Adrenal gland (tissue), 12 donors: Measurements from ENCODE around the gene STK24. TPM values are rescaled to one million over a fixed set of nuclear protein-coding genes. Genes with fewer than 3 reads are reported as not detected.

Source experiments
- DNase-seq, 7 donors: peaks; one replicate each; pipeline ENCODE4 v3.0.0-alpha.2; 2019 to 2020
- H3K27ac ChIP-seq, 5 donors: fragments of 200-600 bp; sonication (generic) in 4 of 5; 1 replicate in 3 of 5; 2 replicates in 2 of 5; pipeline versions ENCODE4 v1.5.1 to v1.8.0; 2016 to 2020; ENCODE audit warnings: mild to moderate bottlenecking in 1 of 5
- H3K27me3 ChIP-seq: fragments of 200-600 bp; 2 replicates; pipeline ENCODE4 v1.8.0; 2021
- H3K36me3 ChIP-seq, 2 donors: fragments of 200-600 bp; replicated peaks in 1 of 2; 1 replicate in 1 of 2; 2 replicates in 1 of 2; pipeline versions ENCODE4 v1.5.1 to v1.8.0; 2018 to 2022
- H3K4me1 ChIP-seq, 2 donors: fragments of 200-600 bp; replicated peaks in 1 of 2; 1 replicate in 1 of 2; 2 replicates in 1 of 2; pipeline versions ENCODE4 v1.5.1 to v1.8.0; 2018 to 2021
- H3K4me3 ChIP-seq, 4 donors: fragments of 200-600 bp; sonication (generic) in 3 of 4; one replicate each; pipeline ENCODE4 v1.5.1; 2016 to 2018
- H3K9me3 ChIP-seq, 3 donors: fragments of 200-600 bp; sonication (generic) in 1 of 3; replicated peaks in 1 of 3; 1 replicate in 2 of 3; 2 replicates in 1 of 3; pipeline versions ENCODE4 v1.5.1 to v1.8.0; 2016 to 2021
- CTCF ChIP-seq, 6 experiments: fragments of 450-650 bp in 4 of 6; fragments of 200-600 bp in 2 of 6; sonication (generic) in 1 of 6; IDR thresholded peaks; 1 replicate in 5 of 6; 2 replicates in 1 of 6; pipeline versions ENCODE4 v1.5.1 to v1.8.0; 2016 to 2021; ENCODE audit warnings: antibody characterized with exemption in 6 of 6, mild to moderate bottlenecking in 2 of 6, moderate library complexity in 1 of 6
- POLR2A ChIP-seq, 2 donors: fragments of 450-650 bp; IDR thresholded peaks; one replicate each; pipeline ENCODE4 v1.6.1; 2017; ENCODE audit warnings: antibody characterized with exemption in 2 of 2, mild to moderate bottlenecking in 2 of 2, moderate library complexity in 1 of 2
- WGBS, 4 donors: extraction: QIAGEN DNeasy Blood & Tissue Kit in 2 of 4; methylation state at CpG; one replicate each; pipeline versions ENCODE4 v1.1.5 to v1.1.7; 2013 to 2017; 5-methylcytosine and 5-hydroxymethylcytosine counted together
- intact Hi-C, 2 donors: fragments of 100-400 bp; cut with DNase I; formaldehyde crosslinking; loops; one replicate each; pipeline versions ENCODE4 v1.14.1 to v1.15.0; 2022 to 2023
- polyA plus RNA-seq, 3 donors: library from polyadenylated mRNA; stranded (reverse); fragments of 200-250 nt in 2 of 3; fragments of 350-450 nt in 1 of 3; fragmentation: Illumina TruSeq in 1 of 3; extraction: RNeasy Lipid Tissue Mini Kit (QIAGEN cat#74804) in 1 of 3; gene quantifications; one replicate each; pipeline ENCODE4 v1.2.3, GENCODE V29; 2013 to 2014
- total RNA-seq, 9 donors: library from RNA; depleted of rRNA in 4 of 9; stranded (reverse); fragments of >200 nt in 4 of 9; fragments of 120-200 nt in 1 of 9; fragmentation: NEBNext Ultra II Directional in 1 of 9; extraction: Animal tissue kit (Norgen Biotek cat#: 25700) in 1 of 9; gene quantifications; one replicate each; pipeline versions ENCODE4 v1.1.0 to v1.2.4, GENCODE V29; 2013 to 2023
- donor health status: healthy with polysubstance abuse.
- donor health status: Bipolar disorder and iron deficiency.
- donor health status: DM: yes; HTN: yes; CAD: no.
- donor health status: DM: no; HTN: no; CAD: no.
- donor health status: DM: no; HTN: no; CAD: no.
- donor health status: DM: yes; HTN: yes; CAD: no.

The STK24 gene
- total and polyA plus RNA-seq, 12 donors: 17.7 to 72.2 (median 56.0) TPM

- DNase-seq: no peak
- no peaks in the 10 kb centered on the region for H3K27me3 ChIP-seq
- intact Hi-C loops: loop anchor here in 1 of 2 donors (10.0 kb wide), 1 partner anchor 183 kb away; no protein-coding TSS in a partner anchor
- H3K27ac ChIP-seq: no peak overlapping the region
- H3K9me3 ChIP-seq: no peaks in the 10 kb centered on the region
- peaks cover 4 to 17% of the 10 kb centered on the region in 2 donors for H3K4me1 ChIP-seq
- H3K4me3 ChIP-seq: no peak overlapping the region
- WGBS, 4 donors: 86 to 91% (median 88%) methylated on average over 10 of the region's 10 CpGs
- H3K36me3 ChIP-seq: peaks cover 0 to 14% of the 10 kb centered on the region in 2 donors
- TF ChIP-seq CTCF (IDR thresholded peaks at IDR 0.05) (no peak), POLR2A (IDR thresholded peaks at IDR 0.05) (no peak)
Observed at GRCh38 chr13:98471934-98472333, 105.0 kb downstream of the STK24 start.

GRCh38 chr13:98470920-98471319, 106.0 kb downstream of the STK24 start:
- intact Hi-C loops: loop anchor here in 1 of 2 donors (10.0 kb wide), 1 partner anchor 184 kb away; no protein-coding TSS in a partner anchor
- Histone ChIP-seq H3K27me3 (no peaks in the 10 kb centered on the region), H3K27ac (no peak overlapping the region), H3K4me3 (no peak overlapping the region), H3K36me3 (peaks cover 0 to 15% of the 10 kb centered on the region in 2 donors), H3K4me1 (peaks cover under 1 to 7% of the 10 kb centered on the region in 2 donors), H3K9me3 (no peaks in the 10 kb centered on the region)
- no peak for TF ChIP-seq CTCF (IDR thresholded peaks at IDR 0.05)
- no peak for TF ChIP-seq POLR2A (IDR thresholded peaks at IDR 0.05)
- no peak for DNase-seq
- WGBS, 4 donors: 81 to 90% (median 84%) methylated on average over 5 to 6 of the region's 6 CpGs

GRCh38 chr13:98468929-98469328, 108.0 kb downstream of the STK24 start:
- no peak overlapping the region for H3K27ac ChIP-seq
- WGBS, 4 donors: 89 to 96% (median 93%) methylated on average over 20 of the region's 20 CpGs
- intact Hi-C loops: no loop called here

GRCh38 chr13:98468361-98468760, 108.5 kb downstream of the STK24 start:
- TF ChIP-seq POLR2A (IDR thresholded peaks at IDR 0.05): no peak
- TF ChIP-seq CTCF (IDR thresholded peaks at IDR 0.05): no peak
- Histone ChIP-seq H3K27me3 (no peaks in the 10 kb centered on the region), H3K4me1 (no peaks in the 10 kb centered on the region), H3K9me3 (no peaks in the 10 kb centered on the region), H3K36me3 (peaks cover 0 to 17% of the 10 kb centered on the region in 2 donors), H3K4me3 (no peak overlapping the region), H3K27ac (no peak overlapping the region)
- intact Hi-C loops: no loop called here
- WGBS, 4 donors: 77 to 84% (median 80%) methylated on average over 3 of the region's 3 CpGs
- DNase-seq: no peak

More at GRCh38 chr13:98468929-98469328, 108.0 kb downstream of the STK24 start:
- H3K4me3 ChIP-seq: no peak overlapping the region
- H3K27me3 ChIP-seq: no peaks in the 10 kb centered on the region
- no peaks in the 10 kb centered on the region for H3K4me1 ChIP-seq
- no peak for DNase-seq
- H3K9me3 ChIP-seq: no peaks in the 10 kb centered on the region
- H3K36me3 ChIP-seq: peaks cover 0 to 14% of the 10 kb centered on the region in 2 donors
- no peak for TF ChIP-seq CTCF (IDR thresholded peaks at IDR 0.05)
- no peak for TF ChIP-seq POLR2A (IDR thresholded peaks at IDR 0.05)
